ENCODE results near the gene CERS6.

Gene CERS6

DNA sequence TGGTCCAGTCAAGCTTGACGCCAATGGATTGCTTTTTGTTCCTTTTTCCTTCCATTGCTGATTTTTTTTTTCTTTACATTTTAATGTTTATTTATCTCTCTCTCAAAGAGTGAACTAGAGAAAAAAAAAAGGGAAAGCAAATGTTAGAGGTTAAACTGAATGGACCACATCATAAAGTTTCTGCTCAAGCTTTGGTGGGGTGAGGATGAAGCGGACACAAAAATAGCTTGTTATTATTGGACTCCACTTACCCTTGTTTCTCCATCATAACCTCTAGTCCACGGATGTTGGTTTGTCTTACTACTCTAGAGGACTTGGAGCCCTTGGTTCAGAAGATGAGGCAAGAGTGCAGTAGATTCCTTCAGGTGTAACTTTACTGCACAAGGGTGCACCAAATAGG, 27.6 kb upstream of the CERS6 start:
- H3K9me3 ChIP-seq: no peaks in the 10 kb centered on the region
- H3K27me3 ChIP-seq: no peaks in the 10 kb centered on the region
- H3K9ac ChIP-seq: no peak overlapping the region
- no peak overlapping the region for H3K27ac ChIP-seq
- H3K4me3 ChIP-seq: no peak overlapping the region
- peaks cover 8% of the 10 kb centered on the region; the same call in 1 of the 2 replicates for H3K4me1 ChIP-seq
- H4K20me1 ChIP-seq: no peaks in the 10 kb centered on the region
- TF ChIP-seq Cebpa-rat (IDR thresholded peaks at IDR 0.05): no peak
- no peaks in the 10 kb centered on the region for H3K36me3 ChIP-seq
- no peak overlapping the region for H3K4me2 ChIP-seq

DNA sequence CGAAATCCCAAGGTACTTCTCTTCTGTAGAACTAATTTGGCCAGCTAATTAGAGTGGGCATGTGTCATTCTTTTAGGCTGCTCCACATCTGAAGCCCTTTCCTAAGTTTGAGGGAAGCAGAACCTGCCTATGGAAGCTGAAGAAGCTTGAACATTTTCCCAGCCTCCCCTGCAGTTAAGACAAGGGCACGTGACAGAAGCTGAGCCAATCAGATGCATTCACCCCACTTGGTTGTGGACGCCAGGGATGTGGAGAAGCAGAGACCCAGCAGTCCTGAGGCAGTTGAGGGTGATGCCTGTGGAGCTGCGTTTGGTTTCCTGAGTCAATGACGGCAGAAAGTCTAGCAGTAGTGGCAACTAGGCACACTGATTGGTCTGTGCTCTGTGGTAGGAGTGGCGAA, 26.1 kb upstream of the CERS6 start:
- H3K4me3 ChIP-seq: no peak overlapping the region
- no peak overlapping the region for H3K4me2 ChIP-seq
- H3K27me3 ChIP-seq: no peaks in the 10 kb centered on the region
- peaks cover 3% of the 10 kb centered on the region; the same call in 1 of the 2 replicates for H3K4me1 ChIP-seq
- no peak overlapping the region for H3K27ac ChIP-seq
- H3K9me3 ChIP-seq: no peaks in the 10 kb centered on the region
- H3K9ac ChIP-seq: no peak overlapping the region
- no peaks in the 10 kb centered on the region for H4K20me1 ChIP-seq
- no peak for TF ChIP-seq Cebpa-rat (IDR thresholded peaks at IDR 0.05)
- no peaks in the 10 kb centered on the region for H3K36me3 ChIP-seq

DNA sequence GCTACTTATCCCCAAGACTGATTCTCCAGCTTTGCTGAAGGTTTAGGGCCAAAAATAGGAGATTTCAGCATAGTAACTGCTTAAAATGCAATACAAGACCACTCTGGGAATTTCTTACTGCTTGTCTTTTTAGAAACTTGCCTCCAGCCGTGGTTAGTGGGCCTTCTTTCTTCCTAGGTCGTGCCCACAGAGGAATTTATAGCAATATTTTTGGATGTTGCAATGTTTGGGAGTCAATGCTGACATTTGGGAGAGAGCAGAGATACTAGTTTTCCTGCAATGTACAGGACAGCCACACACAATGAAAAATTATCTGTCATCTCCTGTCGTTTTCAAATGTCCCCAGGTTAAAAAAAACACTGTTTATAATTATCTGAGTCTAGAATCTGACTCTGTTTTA, 25.6 kb upstream of the CERS6 start:
- Histone ChIP-seq H3K27ac (no peak overlapping the region), H3K9me3 (no peaks in the 10 kb centered on the region), H3K4me2 (no peak overlapping the region), H3K4me3 (no peak overlapping the region), H3K36me3 (no peaks in the 10 kb centered on the region), H3K9ac (no peak overlapping the region), H3K4me1 (no peaks in the 10 kb centered on the region), H4K20me1 (no peaks in the 10 kb centered on the region), H3K27me3 (no peaks in the 10 kb centered on the region)
- TF ChIP-seq Cebpa-rat (IDR thresholded peaks at IDR 0.05): no peak

DNA sequence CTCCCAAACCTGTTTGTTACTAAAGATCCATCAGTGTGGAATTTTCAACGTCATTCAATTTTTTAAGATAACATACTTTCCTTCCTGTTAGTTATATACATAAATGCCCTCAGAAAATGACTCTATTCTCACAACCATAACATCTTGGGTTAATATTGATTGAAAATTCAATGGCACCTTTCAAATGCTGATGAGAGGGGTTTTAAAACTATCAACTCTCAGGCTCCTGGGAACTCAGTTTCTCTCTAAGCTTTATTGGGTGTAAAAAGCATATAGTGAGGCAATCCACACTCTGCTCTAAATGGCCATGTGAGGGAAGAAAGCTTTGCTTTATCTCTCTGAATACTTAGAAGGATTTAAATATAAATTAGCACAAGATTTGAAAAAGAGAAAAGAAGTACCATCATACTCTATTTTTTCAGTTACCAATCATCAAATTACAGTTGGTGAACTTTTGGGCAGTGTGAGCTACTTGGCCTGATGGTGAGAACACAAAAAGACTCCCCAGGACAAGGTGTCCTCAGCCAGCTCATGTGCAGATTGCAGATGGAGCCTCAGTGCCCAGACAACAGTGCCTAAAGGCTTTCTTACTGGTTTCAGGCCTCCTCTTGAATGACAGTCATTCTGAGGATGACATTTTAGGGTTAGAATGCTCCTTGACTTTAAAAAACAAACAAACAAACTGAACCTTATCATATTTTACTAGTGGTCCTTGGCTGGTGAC, 24.6 kb upstream of the CERS6 start:
- no peak overlapping the region for H3K9ac ChIP-seq
- no peaks in the 10 kb centered on the region for H3K4me1 ChIP-seq
- no peaks in the 10 kb centered on the region for H4K20me1 ChIP-seq
- no peaks in the 10 kb centered on the region for H3K9me3 ChIP-seq
- no peaks in the 10 kb centered on the region for H3K27me3 ChIP-seq
- H3K36me3 ChIP-seq: no peaks in the 10 kb centered on the region
- no peak overlapping the region for H3K27ac ChIP-seq
- H3K4me3 ChIP-seq: no peak overlapping the region
- H3K4me2 ChIP-seq: no peak overlapping the region
- TF ChIP-seq Cebpa-rat (IDR thresholded peaks at IDR 0.05): no peak

DNA sequence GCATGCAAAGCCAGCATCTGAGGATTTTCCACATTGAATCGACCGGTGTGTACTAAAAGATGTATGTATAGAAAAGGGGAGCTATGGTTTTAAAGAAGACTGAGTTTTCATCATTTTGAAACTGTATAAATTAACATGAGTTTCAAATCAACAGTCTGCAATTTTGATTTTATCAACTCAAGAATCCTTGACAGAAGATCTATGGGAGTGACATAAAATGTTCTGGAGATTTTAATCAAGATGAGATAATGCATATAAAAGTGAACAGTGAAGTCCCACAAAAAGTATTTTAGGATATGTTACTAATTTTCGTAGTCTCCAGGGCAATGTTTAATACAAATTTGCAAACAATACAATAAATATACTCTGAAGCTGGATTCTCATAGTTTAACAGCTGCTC, 24.0 kb upstream of the CERS6 start:
- Histone ChIP-seq H3K9ac (no peak overlapping the region), H3K4me1 (no peaks in the 10 kb centered on the region), H3K36me3 (no peaks in the 10 kb centered on the region), H3K9me3 (no peaks in the 10 kb centered on the region), H3K4me2 (no peak overlapping the region), H3K27ac (no peak overlapping the region), H4K20me1 (no peaks in the 10 kb centered on the region), H3K4me3 (no peak overlapping the region), H3K27me3 (no peaks in the 10 kb centered on the region)
- no peak for TF ChIP-seq Cebpa-rat (IDR thresholded peaks at IDR 0.05)

DNA sequence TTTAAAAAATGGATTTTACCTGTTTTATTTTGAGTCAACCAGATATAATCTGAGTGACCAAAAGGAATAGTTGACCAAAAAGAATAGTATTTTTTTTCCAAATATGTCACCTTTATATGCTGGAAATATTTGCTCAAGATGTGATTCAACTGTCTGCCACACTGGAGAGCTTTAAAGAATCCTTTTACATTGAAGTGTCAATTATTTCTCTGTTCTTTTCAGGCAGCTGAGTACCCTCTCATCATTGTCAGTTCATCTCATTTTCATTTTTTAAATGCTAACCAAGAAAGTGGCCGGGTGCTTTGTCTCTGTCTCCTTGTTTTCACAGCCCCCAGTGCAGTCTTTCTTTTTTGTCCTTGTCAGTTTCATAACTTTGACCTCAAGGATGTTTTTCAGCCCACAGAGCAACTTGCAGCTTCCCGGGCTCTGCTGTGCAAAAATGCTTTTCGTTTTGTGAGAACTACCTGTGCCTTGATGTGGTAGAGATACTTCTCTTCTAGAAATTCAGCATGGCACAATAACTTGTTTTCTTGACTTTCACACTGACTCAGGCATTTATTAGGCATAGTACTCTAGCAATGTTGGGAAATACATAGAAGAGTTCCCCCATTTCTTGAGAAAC, 23.4 kb upstream of the CERS6 start:
- no peak overlapping the region for H3K4me2 ChIP-seq
- H4K20me1 ChIP-seq: no peaks in the 10 kb centered on the region
- no peaks in the 10 kb centered on the region for H3K27me3 ChIP-seq
- no peak overlapping the region for H3K27ac ChIP-seq
- H3K9me3 ChIP-seq: no peaks in the 10 kb centered on the region
- no peaks in the 10 kb centered on the region for H3K36me3 ChIP-seq
- TF ChIP-seq Cebpa-rat (IDR thresholded peaks at IDR 0.05): no peak
- no peak overlapping the region for H3K9ac ChIP-seq
- no peaks in the 10 kb centered on the region for H3K4me1 ChIP-seq
- H3K4me3 ChIP-seq: no peak overlapping the region

DNA sequence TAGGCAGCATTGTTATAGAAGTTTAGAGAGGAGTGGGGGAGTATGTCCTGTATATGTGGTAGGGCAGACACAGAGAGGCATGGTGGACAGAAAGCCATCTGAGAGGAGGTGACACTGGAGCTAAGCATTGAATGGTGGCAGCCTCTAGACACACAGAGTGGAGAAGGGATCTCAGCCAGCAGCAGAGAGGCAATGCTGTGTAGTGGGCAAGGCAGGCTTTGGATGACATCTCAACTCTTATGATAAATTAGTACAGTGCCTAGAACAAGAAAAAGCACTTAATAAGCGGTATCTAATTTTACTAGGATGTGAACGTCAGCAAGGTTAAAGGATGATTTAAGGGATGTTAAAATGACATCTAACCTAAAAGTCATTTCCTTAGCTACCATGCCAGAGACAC, 22.5 kb upstream of the CERS6 start:
- Histone ChIP-seq H3K4me3 (no peak overlapping the region), H3K36me3 (no peaks in the 10 kb centered on the region), H3K4me2 (no peak overlapping the region), H4K20me1 (no peaks in the 10 kb centered on the region), H3K27me3 (no peaks in the 10 kb centered on the region), H3K4me1 (no peaks in the 10 kb centered on the region), H3K9ac (no peak overlapping the region), H3K27ac (no peak overlapping the region), H3K9me3 (no peaks in the 10 kb centered on the region)
- TF ChIP-seq Cebpa-rat (IDR thresholded peaks at IDR 0.05): no peak

DNA sequence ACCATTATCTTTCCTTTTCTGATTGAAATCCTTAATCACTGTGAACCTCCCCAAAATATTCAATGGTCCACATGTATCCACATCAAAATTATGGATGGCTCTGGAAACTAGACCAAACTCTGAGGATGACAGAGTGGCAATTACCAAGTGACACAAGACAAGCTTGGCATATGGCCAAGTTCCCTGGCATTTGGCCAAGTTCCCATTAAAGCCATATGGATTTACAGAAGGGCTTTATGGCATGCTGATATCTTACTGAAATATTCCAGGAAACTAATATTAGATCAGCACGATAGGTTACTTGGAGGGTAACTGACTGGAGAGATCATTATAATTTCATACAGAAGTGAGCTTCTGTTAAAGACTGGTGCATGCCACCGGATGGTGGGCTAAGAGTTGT, 21.9 kb upstream of the CERS6 start:
- Histone ChIP-seq H4K20me1 (no peaks in the 10 kb centered on the region), H3K9ac (no peak overlapping the region), H3K4me3 (no peak overlapping the region), H3K4me1 (no peaks in the 10 kb centered on the region), H3K4me2 (no peak overlapping the region), H3K9me3 (no peaks in the 10 kb centered on the region), H3K27ac (no peak overlapping the region), H3K36me3 (no peaks in the 10 kb centered on the region), H3K27me3 (no peaks in the 10 kb centered on the region)
- TF ChIP-seq Cebpa-rat (IDR thresholded peaks at IDR 0.05): no peak

DNA sequence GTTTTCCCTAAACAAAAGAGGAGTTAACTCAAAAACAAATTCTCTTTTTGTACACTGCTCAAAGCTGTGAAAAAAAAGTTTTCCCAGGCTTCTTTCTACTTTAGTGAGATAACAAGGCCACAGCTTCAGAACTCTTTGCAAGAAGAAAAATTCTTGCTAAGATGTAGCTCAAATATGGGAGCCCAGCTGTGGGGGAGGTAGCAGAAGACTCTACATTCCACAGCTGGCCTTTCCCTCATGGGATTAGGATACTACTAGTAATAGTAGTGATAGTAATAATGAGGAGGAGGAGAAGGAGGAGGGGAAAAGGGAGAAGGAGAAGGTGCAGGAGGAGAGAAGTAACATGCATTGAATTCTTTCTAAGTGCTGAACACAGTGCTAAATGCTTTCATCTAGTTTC, 19.2 kb upstream of the CERS6 start:
- Histone ChIP-seq H3K9ac (no peak overlapping the region), H3K9me3 (no peaks in the 10 kb centered on the region), H3K36me3 (no peaks in the 10 kb centered on the region), H3K27me3 (no peaks in the 10 kb centered on the region), H4K20me1 (no peaks in the 10 kb centered on the region), H3K27ac (no peak overlapping the region), H3K4me1 (no peaks in the 10 kb centered on the region; the same call in 1 of the 2 replicates), H3K4me3 (no peak overlapping the region), H3K4me2 (no peak overlapping the region)
- no peak for TF ChIP-seq Cebpa-rat (IDR thresholded peaks at IDR 0.05)

DNA sequence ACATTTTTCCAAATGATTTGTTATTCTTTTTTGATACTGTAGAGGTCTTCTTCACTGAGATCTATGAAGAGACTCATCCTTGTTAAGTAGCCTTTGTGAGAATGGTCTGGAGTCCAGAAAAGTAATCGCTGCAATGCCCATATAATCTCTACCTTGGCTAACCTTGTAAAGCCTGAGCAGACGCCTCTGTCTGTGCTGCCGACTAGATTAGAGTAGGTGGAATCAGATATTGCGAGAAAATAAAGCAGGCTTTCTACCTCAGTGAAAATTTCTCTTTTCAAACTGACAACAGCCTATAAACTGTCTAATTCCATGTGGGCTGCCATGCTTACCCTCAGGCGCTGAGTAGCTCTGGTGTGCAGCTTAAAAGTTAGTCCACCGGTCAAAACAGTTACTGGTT, 17.5 kb upstream of the CERS6 start:
- Histone ChIP-seq H3K4me2 (no peak overlapping the region), H3K9me3 (no peaks in the 10 kb centered on the region), H3K27me3 (no peaks in the 10 kb centered on the region), H3K36me3 (no peaks in the 10 kb centered on the region), H3K9ac (no peak overlapping the region), H4K20me1 (no peaks in the 10 kb centered on the region), H3K4me3 (no peak overlapping the region), H3K27ac (no peak overlapping the region), H3K4me1 (no peaks in the 10 kb centered on the region; the same call in 1 of the 2 replicates)
- no peak for TF ChIP-seq Cebpa-rat (IDR thresholded peaks at IDR 0.05)
